Fibroblast of gingiva (primary cell): ENCODE measurements around the gene CRELD1.
"Not testable (repeated sequence)": the region's sequence is repeated elsewhere in the genome, so short reads cannot be mapped to it uniquely, and the experiment has no call there.

Experiments
- DNase-seq: peaks from one replicate; pipeline ENCODE4 v3.0.0-alpha.2; 2011; ENCODE audit warnings: low read depth

CRELD1 gene

DNA sequence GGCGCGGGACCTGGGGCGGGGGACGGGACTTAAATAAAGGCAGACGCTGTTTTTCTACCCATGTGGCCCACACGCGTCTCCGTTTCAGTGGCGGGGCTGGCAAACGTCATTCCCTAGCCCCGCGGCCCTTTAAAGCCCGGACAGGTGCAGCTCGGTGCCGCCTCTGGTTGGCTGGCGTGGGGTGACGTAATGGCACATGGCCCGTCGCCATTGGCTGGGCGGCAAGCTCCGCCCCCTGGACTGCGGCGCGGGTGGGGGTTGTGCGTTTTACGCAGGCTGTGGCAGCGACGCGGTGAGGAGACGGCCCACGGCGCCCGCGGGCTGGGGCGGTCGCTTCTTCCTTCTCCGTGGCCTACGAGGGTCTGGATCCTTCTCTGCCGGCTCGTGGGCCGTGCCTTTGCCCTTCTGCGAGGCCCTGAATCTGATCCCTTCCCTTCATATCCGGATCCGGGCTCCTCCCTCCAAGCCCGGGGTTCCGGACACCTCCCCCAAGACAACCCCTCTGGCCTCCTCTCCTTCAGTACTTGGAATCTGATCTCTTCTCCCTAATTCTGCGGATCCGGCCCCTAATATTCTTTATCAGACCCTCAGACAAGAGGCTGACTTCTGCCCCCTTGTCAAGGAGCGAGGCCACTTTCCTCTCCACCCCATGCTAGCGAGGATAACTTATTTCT lies at the start of gene CRELD1:
TSS of gene CRELD1 (plus strand) at position 274 of the 674 bp plus-strand sequence. CDS start 605 bp downstream, outside the sequence.
- DNase-seq: peak; percentile 85

DNA sequence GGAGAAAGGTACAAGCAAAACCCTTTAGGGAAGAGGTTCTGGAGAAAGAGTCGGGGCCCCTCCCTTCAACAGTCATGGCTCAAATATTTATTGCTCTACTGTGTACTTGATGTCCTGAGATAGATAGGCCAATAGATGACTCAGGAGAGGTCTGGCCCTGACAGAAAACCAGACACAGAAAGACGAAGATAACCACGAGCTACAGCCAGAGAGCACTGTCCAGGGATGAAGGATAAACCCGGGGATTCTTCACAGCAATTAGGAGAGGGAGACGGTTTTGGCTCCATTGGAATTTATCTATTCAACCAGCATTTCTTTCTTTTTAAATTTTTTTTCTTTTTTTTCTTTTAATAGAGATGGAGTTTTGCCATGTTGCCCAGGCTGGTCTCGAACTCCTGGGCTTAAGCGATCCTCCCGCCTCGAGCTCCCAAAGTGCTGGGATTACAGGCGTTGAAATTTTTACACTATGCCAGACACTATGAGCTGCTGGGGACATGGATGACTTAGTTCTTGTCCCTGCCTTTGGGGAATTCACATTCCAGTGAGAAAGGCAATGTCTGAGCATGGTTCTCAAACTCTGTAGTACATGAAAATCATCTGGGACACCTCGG lies 49.0 kb upstream of the CRELD1 start:
- peak; percentile 71 for DNase-seq

GRCh38 chr3:9886328-9886727 lies 47.3 kb upstream of the CRELD1 start:
- no peak for DNase-seq

DNA sequence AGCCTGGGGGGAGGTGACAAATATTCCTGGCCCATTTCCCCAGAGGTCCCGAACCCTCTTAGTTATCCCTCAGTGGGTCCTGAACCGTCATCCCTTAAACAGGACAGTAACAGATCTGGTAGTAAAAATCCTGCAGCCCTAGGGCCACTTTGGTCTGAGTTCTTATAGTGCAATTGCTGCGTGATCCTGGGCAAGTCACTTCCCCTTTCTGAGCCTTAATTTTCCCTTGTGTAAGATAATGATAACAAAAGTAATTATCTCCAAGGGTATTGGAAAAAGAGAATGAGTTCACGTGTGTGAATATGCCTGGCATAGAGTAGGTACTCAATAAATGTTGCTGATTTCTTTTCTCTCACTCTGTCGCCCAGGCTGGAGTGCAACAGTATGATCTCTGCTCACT lies 46.2 kb upstream of the CRELD1 start:
- no peak for DNase-seq

DNA sequence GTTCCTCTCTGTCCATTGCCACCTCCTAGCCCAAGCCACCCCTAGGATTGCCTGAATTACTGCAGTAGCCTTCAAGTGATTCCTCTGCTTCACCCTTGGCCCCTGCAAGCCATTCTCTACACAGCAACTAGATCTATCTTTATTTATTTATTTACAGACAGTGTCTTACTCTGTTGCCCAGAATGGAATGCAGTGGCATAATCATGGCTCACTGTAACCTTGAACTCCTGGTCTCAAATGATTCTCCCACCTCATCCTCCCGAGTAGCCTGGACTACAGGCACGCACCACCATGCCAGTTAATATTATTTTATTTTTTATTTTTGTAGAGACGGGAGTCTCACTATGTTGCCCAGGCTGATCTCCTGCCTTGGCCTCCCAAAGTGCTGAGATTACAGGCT lies 45.1 kb upstream of the CRELD1 start:
- DNase-seq: no peak

DNA sequence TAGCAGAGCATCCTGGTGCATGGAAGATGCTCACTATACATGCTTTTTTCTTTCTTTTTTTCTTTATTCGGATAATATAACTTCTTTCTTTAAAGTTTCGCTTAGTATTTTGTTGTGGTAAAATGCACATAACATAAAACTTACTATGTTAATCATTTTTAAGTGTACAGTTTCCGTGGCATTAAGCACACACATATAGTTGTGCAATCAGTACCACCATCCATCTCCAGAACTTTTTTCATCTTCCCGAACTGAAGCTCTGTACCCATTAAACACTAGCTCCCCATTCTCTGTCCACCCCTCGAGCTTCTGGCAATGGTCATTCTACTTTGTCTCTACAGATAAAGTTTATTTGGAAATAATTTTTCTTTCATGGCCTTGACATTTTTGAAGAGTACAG lies 44.2 kb upstream of the CRELD1 start:
- DNase-seq: no peak

- peak; percentile 87 for DNase-seq
These were observed 43.2 kb upstream of the CRELD1 start, which contains the start of gene JAGN1 for GRCh38 chr3:9890249-9891071. Gene JAGN1 (plus strand): TSS chr3:9890610. CDS start chr3:9890723, 113 bp downstream.

GRCh38 chr3:9891072-9891622 lies 42.5 kb upstream of the CRELD1 start:
- no peak for DNase-seq

- no peak for DNase-seq
These were observed 39.9 kb upstream of the CRELD1 start for GRCh38 chr3:9893739-9894138.

DNA sequence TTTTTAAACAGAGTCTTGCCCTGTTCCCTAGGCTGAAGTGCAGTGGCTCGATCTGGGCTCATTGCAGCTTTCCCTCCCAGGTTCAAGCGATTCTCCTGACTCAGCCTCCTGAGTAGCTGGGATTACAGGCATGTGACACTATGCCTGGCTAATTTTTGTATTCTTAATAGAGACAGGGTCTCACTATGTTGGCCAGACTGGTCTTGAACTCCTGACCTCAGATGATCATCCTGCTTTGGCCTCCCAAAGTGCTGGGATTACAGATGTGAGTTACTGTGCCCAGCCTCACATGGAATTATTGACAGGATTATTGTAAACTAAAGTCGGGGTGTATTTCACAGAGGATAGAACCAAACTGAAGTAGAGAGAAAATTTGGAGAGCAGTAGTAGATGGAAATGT lies 37.9 kb upstream of the CRELD1 start:
- DNase-seq: not testable (repeated sequence)

- DNase-seq: not testable (repeated sequence)
These were observed 36.8 kb upstream of the CRELD1 start for GRCh38 chr3:9896755-9897407.

DNA sequence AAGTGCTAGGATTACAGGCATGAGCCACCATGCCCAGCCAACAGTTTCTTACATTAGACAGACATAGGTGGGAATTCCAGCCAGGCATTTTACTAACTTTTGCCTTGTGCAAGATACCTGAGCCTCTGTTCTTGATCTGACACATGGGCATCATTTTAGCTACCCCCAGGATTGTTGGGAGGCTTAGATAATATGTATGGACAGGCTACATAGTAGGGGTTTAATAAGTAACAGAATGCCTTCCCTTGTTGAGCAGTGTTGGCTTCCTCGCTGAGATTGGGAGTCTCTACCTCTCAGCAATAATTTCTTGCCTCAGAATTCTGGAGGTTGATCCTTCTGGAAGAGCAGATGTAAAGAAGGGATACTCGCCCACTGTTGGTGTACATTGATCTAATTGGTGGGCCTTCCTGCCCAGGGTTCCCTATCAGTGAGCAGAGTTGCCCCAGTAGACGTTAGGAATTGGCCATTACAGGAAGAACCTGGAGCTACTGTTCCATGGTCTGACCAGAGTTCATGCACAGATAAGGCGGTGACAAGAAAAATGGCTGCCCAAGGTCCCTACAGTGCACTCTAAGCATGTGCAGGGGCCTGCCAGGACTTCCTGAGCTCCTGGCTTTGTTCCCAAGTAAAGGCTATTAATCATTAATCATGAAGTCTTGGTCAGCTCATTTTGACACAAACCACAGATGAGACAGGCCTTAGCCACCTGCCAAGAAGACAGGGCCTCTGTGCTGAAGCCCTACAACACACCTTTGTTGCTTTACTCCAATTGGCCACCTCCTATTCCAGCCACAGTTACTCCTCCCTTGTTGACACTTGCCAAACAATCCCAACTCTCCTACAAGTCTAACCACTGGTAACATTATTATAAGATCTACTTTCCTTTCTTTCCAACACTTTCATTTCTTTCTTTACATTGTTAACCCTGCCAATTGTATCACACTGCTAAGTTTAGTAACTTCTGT lies 35.9 kb upstream of the CRELD1 start:
- DNase-seq: no peak

GRCh38 chr3:9898467-9899241 lies 35.0 kb upstream of the CRELD1 start:
- DNase-seq: no peak

DNA sequence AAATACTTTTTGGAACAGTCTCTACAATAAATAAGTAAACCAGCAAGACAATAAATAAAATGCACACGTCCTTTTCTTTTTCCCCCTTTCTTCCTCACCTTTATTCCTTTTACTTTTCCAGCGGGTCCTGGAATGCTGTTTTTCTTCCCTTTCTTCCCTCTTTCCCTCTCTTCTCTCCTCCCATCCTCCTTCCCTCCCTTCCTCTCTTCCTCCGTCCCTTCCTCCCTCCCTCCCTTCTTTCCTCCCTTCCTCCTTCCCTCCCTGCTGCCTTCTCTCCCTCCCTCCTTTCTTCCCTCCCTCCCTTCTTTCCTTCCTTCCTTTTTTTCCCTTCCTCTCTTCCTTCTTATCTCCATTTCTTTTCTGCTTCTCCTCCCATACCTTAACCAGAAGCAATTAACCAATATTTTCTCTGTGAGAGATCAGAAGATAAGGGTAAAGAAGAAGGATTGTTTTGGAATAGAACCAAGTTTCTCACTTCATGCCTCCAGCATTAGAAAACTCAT lies 34.3 kb upstream of the CRELD1 start:
- no peak for DNase-seq

DNA sequence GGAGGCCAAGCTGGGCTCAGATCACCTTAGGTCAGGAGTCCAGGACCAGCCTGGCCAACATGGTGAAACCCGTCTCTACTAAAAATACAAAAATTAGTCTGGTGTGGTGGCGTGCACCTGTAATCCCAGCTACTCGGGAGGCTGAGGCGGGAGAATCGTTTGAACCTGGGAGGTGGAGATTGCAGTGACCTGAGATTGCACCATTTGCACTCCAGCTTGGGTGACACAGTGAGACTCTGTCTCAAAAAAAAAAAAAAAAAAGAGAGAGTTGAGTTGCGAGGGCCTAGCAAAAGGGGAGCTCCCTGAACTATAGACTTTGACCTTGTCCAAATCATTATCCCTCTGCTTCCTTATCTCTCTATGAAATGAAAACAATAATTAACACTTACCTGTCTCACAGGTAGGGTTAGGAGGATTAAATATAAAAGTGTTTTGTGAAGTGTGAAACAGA lies 32.6 kb upstream of the CRELD1 start:
- not testable (repeated sequence) for DNase-seq

- no peak for DNase-seq
These were observed 31.7 kb upstream of the CRELD1 start for GRCh38 chr3:9901967-9902366.

DNA sequence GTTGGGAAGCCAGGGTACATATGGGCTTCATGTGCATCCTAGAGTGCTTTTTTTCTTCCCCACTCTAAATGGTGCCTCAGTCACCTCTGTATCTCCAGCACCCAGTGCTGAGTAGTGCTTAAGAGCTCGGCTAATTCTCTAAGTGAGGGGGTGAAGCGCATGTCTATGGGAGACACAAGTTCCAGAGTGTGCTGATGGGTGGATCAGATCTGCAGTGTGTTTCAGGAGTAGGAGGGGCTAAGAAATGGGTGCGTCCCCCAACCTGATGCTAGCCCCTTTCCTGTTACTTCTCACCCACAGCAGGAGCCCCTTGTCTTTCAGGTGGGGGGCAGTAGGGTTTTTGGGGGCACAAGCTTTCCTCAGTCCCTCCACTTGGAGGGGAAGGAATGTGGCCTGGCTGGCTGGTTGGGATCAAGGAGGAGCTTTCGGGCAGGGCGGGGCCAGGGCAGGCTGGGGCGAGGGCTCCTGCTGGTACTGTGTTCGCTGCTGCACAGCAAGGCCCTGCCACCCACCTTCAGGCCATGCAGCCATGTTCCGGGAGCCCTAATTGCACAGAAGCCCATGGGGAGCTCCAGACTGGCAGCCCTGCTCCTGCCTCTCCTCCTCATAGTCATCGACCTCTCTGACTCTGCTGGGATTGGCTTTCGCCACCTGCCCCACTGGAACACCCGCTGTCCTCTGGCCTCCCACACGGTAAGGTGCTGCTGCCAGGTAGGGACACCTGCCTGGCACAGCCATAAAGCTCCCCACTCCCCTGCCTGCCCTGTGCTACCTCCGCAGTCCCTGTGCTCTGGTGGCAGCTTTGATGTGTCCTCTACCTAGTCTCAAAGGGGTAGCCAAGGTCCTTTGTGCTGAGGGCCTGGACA lies 31.0 kb upstream of the CRELD1 start, which contains the start of gene IL17RE:
TSS of gene IL17RE (plus strand) at position 477 of the 866 bp plus-strand sequence. CDS start at position 562, 85 bp downstream.
- no peak for DNase-seq

DNA sequence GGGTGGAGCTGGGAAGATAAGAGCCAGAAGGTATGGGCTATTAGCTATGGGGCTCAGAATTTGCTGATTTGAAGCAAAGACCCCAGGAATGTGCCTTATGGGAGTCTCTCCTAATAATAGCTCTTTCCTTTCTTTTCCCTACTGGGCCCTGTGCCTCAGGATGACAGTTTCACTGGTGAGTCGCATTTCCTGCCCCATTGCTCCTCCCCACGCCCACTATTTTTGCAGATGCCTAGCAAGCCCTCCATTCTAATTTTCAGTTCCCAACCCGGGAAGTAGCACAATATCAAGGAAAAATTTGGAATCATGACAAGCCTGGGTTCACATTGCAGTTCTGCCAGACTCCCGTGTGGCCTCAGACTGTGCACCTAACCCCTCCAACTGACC lies 30.4 kb upstream of the CRELD1 start:
- DNase-seq: no peak

DNA sequence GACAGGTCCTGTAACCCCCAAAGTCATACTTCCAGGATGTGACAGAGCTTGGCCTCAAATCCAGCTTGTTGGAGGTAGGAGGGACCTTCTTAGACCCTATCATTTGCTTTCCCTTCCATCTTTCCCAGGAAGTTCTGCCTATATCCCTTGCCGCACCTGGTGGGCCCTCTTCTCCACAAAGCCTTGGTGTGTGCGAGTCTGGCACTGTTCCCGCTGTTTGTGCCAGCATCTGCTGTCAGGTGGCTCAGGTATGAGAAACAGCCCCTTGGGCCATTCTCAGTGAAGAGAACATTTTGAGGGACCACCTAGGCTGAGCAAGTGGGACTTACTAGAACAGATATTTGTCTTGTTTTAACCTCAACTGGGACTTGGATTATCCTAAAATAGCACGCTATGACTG lies 29.7 kb upstream of the CRELD1 start:
- no peak for DNase-seq
